Cerebellar nuclear complex (tissue), 1 donor: ENCODE measurements around the gene NTSR1.

Experiments
- DNase-seq, 2 experiments: peaks; one replicate each; lab custom pipeline; 2025; lab: John Stamatoyannopoulos, UW

NTSR1 gene

DNA sequence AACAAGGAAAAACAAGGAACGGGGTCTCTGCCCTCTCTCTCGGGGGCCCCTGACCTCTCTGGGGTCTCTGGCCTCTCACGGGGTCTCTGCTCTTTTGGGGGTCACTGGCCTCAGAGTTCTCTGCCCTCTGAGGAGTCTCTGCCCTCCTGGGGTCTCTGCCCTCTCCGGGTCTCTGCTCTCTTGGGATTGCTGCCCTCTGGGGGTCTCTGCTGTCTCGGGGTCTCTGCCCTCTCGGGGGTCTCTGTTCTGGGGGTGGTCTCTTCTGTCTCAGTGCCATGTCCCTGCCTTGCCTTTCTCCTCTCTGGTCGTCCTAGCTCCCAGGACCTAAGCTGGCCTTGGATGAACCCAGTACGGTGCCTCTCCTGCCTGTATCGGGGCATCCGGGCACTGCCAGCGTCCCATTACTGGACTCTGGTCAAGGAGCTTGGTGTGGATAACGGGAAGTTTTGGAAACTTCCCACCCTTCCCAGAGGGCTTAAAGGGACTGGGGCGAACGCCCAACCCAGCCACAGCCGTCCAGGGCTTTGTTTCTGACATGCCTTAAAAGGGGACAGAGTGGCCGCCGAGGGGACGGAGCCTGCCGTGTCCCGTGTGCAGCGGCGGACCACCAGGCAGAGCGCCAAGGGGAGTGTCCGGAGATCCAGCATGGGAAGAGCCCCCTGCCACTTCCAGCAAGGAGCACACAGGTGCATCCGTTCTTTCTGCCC, 62.9 kb downstream of the NTSR1 start:
- DNase-seq: no peak

GRCh38 chr20:62772103-62772611, 63.5 kb downstream of the NTSR1 start:
- DNase-seq: no peak

DNA sequence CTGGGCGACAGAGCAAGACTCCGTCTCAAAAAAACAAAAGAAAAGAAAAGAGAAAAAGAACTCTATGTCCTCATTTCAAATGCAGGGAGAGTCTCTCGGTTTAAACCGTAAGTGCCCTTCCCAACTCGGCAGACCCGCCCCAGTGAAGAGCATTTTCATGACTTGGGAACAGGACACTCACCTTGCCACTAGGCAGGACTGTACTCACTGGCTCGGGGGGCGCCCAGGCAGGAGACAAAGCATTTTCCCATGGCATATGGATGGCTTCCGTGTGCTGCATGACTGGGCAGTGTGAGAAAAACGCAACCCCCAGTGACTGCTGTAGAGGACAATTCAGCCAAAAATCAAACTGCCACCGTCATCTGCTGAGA, 64.0 kb downstream of the NTSR1 start:
- no peak for DNase-seq

GRCh38 chr20:62772990-62773844, 64.6 kb downstream of the NTSR1 start:
- no peak for DNase-seq

DNA sequence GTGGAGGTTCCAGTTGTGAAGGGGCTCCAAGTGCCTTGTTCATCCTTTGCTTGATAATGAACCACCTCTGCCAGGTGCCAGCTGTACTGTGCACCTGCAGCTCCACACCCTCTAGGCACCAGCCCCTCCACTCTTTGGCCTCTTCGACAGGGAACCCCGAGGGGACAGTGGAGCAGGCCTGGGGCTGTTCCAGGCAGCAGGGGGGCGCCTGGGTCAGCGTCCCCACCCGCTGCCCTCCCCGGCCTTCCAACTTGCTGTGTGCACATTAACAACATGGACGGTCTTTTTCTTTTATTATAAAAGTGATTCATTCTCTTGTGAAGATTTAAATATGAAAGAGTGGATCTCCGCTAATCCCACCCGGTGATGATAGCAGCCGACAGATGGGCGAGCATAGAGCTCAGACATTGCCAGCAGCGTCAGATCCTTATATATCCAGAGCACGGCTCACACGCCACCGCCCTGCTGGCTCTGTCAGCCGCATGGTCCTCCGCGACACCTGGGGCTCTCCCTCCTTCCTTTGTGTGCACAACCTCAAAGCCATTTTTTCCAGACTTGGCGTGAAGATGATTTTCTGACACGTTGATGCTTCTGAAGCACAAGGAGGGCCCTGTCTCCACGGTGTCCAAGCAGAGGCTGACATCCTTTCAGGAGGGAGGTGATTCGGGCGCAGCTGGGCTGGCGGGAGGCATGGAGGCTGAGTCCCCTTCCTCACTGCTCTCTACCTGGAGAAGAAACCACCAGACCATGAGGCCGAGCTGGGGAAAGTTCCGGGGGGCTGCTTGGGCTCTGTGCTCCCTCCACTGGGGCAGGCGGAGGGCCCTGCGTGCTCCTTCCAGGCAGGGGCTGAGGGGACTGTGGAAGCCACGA, 65.4 kb downstream of the NTSR1 start:
- no peak for DNase-seq

- DNase-seq: no peak
Observed at GRCh38 chr20:62774762-62775161, 66.1 kb downstream of the NTSR1 start.

GRCh38 chr20:62775206-62775605, 66.6 kb downstream of the NTSR1 start:
- DNase-seq: no peak

- DNase-seq: no peak
Observed at GRCh38 chr20:62776035-62776691, 67.5 kb downstream of the NTSR1 start.

GRCh38 chr20:62776692-62777527, 68.3 kb downstream of the NTSR1 start:
- no peak for DNase-seq

- peak; percentile 27 to 63 for DNase-seq
Observed at GRCh38 chr20:62777528-62777830, 68.8 kb downstream of the NTSR1 start.

- no peak for DNase-seq
Observed at GRCh38 chr20:62778058-62778457, 69.4 kb downstream of the NTSR1 start.

DNA sequence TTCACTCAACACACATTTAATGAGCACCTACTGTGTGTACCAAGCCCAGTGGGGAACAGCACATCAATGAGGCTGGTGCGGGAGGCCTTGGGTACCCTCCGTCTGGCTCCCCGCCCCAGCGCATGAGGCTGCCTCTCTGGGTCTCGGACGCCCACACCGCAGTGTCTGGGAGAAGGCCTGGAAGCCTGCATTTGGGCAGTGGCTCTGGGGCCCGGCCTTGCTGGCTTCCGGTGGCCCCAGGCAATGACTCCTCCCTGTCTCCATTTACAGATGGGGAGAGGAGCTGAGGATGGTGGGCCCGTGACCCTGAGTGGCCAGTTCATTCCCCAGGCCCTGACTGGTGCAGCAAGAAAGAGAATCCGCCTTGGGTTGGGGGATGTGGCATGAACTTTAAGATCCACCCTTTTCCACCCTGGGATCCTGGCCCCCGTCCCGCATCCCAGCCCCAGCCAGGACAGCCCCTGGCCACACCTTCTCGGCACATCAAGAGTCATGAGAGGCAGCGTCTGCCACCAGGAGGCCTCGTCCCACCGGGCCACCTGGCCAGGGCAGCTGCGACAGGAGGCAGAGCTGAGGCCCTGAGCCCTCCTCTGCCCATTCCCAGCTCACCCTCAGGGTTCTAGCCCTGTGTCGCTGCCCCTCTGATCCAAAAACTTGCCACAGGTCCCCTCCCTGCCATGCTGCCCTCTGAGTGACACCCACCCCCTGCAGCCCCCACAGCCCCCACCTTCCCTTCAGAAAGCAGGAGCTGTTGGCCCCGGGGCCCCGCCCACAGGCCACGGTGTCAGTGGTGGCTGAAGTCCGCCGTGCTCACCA, 70.2 kb downstream of the NTSR1 start:
- DNase-seq: no peak

DNA sequence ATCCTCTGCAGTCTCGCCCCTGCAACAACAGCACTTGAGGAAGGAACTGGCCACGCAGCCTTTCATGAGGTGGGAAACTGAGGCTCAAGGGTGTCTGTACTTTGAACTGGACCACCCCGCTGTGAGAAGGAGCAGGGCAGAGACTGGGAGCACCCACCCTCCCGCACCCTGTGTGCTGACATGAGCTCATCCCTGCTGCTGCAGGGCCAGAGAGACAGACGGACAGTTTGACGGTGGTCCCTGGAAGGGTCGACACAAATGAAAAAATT, 70.7 kb downstream of the NTSR1 start:
- DNase-seq: no peak

DNA sequence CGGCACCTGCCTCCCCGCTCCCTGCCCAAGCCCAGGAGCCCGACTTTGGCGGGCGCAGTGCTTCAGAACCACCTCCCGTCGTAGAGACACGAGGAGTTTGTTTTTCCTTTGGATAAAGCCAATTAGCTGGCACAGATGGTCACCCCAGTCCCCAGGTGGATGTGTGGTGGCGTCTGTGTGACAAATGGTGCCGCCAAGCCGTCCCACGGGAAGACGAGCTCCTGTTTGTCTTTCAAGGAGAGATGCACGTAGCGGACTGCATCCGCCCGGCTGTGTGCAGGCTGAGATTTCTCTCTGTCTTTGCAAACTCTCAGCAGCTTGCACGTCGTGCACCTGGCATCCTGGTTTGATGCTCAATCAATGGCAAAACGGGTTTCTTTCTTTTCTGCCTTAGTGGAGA, 71.6 kb downstream of the NTSR1 start:
- DNase-seq: no peak

DNA sequence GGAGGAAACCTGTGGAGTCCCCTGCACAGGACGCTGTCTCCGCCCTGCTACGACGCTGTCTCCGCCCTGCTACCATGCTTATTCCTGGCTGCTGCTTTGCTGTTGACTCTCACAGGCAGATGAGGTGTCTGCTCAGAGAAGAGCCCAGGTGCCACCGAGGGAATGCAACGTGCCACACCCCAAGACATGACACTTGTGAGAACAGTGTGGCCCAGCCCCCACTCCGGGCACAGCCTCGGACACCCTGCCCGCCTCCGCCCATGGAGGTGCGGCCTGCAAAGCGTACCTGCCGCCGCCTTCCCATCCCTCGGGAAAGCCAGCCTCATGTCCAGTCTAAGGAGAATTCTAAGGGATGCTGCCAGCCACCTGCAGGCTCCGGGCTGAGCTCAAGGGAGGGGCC, 72.1 kb downstream of the NTSR1 start:
- no peak for DNase-seq

- DNase-seq: no peak
Observed at GRCh38 chr20:62782149-62782892, 73.7 kb downstream of the NTSR1 start.

GRCh38 chr20:62782893-62783278, 74.2 kb downstream of the NTSR1 start:
- no peak for DNase-seq

- no peak for DNase-seq
Observed at GRCh38 chr20:62784497-62784896, 75.9 kb downstream of the NTSR1 start.

- no peak for DNase-seq
Observed at GRCh38 chr20:62785393-62785792, 76.8 kb downstream of the NTSR1 start.

DNA sequence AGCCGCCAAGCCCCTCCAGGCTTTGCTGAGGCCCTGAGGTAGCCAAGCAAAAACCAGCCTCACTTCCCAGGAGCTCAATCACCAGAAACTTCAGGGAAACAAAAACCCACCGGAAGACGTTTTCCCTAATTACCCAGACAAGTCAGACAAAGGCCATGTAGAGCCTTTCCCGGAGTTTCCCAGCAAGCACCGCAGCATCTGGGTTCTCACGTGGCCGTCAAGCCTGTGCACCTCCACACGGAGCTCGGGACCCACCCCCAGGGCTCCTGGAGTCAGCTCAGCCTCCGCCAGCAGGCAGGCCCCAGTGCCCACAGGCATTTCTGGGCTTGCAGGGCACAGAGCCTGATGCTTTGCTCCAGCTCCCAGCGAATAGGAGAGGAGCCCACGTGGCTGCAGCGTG, 77.5 kb downstream of the NTSR1 start:
- DNase-seq: no peak
